GM19193 (cell line): ENCODE measurements around the gene TOM1L2.

ENCODE experiments used
- POLR2A ChIP-seq: IDR thresholded peaks from 4 replicates; pipeline ENCODE4 v1.6.1; 2011; ENCODE audit not compliant: insufficient read depth, insufficient read length; ENCODE audit errors: extremely low read depth

The TOM1L2 gene

DNA sequence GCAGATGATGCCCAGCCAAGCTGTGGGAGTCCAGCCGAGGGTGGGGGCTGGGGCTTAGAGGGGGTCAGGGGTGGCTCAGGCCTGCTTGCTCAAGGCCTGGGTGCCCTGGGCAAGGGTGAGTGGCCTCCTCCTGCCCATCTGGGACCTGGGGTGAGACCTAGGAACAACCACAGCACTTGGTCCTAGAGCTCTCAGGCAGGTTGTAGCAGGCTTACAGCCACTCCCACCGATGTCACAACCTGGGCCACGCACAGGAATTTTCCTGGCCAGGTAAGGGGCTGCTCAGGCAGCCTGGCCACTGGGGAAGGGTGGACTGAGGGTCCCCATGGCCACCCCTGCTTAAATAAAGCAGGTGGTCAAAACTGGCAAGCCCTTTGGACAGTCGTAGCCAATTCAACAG is 129.1 kb downstream of the TOM1L2 start:
- TF ChIP-seq POLR2A: no peak

DNA sequence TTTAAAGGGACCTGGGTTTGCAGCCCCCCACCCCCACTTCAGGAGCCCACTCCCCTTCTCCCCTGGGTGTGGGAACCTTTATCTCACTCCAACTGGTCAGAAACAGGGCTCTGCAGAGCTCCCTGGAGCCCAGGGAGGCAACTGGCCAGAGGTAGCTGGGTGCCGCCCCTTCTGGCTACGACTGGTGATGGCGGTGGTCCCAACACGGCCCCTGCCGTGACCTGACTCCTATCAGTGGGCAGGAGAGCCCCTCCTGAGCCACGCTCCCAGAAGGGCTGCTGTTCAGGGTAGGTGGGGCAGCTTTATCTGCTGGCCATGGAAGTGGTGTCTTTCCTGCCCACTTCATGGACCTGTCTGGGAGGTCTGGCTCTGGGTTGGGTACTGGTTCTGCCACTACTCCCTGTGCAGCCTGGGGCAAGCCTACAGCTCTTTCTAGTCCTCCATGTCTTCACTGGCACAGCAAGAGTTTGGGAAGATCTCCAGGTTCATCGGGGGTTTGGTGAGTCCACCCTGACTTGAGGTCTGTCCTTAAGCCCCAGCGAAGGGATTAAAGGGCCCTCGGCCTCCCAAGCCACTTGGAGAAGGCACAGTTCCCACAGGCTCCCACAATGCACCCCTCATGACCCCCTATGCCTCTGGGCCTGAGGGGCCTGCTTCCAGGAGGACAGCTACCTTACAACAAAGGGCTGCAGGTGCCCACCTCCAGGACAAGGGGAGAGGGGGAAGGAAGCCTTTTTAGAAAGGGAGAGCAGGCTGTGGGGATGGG is 129.9 kb downstream of the TOM1L2 start:
- no peak for TF ChIP-seq POLR2A

DNA sequence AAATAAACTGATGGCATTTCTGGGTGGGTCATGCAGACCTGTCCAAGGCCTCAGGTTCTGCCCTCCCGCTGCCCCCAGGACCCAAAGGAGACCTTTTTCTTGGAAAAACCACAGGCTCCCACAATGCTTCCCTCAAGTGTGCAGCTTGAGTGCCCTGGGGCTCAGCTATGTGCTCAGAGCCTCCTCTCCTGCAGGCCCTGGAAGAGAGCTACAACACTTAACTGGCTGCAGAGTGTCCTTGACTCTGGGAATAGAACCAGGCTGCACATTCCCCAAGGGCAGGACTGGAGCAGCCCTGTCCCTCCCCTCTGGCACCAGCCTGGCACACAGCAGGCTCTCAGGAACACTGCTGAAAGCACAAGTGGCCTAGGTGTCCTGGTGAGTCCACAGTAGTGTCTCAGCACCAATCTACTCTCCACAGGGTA is 130.6 kb downstream of the TOM1L2 start:
- TF ChIP-seq POLR2A: no peak

DNA sequence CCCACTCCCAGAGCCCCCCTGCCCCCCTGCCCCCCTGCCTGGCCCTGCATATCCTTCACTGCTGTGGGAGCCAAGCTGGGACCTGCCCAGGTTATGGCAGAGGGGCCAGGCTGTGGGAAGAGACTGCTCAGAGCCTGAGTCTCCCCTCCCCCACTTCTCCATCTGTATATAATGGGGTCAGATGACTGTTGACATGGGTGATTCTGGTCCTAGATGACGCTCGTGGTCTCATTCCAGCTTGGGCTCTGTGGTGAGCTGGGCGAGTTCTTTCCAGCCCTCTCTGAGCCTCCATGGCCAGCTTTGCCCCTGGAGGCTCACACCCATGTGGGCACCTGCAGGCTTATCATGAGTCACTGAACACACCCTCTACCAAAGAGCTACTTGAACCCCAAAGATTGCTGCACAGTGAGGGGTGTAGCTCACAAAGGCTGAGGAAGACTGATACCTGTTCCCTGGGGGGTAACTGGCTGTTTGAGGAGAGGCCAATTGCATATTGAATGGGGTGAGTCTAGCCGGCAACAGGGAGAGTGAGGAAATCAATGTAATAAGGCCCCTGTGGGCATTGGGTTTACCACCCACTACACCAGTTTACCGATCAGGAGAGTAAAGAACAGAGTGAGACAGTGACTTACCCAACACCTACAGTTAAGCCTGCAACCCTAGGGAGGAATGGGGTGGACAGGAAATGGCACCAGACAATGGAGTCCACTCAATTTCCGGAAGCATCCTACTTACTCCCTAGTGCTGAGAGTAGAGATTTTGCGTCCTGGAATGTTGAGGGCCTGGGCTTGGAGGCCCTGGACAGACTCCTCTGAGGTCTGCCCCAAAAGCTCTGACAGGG is 131.2 kb downstream of the TOM1L2 start:
- no peak for TF ChIP-seq POLR2A

DNA sequence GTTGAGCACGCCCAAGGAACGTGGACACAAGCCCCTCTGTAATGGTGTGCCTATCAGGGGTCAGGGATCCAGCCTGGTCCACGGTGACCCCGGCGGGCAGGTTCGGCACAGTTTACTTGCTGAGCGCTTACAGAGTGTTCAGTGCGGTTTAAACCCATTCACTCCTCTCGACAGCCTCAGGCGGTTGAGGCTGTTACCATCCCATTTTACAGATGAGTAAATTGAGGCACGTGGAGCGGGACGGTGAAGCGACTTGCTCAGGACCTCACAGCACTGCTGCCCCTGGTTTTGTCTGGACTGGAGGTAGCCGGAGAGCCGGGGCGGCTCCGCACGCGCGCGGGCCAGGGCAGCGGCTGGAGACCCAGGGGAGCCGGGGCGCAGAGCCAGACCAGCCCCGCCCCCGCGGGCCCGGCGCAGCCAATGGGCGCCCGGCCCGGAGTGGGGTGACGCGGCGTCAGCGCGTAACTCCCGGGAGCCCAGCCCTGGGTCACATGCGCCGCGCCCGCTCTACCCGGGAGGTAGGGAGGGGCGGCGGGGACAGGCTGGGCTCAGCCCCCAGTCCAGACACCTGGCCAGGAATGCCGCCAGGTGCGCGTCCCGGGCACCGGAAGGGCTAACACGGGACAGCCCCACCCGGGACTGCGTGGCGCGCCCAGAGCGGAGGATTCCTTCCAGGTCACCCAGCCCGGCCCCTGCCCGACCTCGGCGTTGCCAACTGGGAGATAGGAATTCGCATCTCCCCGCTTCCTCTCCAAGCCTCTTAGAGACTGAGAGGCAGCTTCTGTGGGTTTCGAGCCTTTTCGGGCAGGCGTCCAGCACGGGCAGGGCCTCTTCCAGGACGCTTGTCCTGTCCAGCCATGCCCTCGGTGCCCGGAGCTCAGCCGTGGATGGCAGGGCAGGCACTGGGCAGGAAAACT is 132.2 kb downstream of the TOM1L2 start:
- TF ChIP-seq POLR2A: peak; percentile 97

DNA sequence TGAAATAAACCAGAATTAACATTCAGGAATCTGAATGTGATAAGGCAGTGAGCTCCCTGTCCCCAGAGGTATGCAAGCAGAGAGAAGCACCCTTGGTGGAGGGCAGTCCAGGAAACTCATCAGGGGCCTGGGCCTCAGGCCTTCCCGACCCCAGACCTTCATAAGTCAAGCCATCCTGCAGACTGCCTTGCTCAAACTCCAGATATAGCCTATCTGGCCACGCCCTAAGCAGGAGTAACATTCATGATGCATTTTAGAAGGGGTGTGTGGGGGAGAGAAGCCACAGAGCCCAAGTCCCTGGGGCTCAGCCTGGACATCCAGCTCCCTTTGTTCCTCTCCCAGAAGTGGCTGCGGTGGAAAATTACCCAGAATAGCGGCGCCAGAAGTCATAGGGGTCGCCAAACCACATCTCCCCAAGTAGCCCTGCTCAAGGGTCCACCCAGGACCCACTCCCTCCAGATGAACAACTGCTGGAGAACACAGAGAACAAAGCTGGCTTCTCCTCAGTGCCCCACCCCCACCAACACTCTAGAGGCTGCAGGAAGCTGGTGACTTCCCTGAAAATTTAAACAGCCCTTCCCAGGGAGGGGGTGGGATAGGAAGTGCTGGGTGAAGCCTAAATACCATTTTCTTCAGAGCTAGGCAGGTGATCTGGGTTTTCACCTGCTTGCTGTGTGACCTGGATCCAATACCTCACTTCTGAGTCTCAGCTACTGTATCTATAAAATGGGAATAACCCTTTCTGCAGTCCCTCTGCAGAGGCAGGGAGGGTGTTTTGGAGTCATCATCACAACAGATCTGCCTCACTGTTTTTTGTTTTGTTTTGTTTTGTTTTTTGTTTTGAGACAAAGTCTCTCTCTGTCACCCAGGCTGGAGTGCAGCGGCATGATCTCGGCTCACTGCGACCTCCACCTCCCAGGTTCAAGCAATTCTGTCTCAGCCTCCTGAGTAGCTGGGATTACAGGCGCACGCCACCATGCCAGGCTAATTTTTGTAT is 133.9 kb downstream of the TOM1L2 start:
- TF ChIP-seq POLR2A: no peak

DNA sequence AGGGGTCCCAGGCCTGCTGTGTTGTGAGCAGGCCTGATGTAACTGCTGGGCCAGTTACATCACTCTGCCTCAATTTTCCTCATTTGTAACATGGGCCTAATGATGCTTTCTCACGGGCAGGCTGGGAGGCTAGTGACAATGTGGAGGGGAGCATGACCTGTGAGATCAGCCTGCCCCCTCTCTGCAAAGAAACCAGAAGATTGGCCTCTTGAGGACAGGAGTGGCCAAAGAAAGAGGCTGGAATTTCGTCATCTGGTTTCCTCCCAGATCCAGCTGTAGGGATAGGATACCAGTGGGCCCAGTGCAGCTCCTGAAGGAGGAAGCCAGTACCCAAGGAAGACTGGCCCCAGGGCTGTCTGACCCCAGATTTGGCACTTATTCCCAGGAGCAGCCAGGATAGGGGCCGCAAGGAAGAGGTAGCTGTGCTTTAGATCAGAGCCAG is 134.8 kb downstream of the TOM1L2 start:
- TF ChIP-seq POLR2A: peak; percentile 6

DNA sequence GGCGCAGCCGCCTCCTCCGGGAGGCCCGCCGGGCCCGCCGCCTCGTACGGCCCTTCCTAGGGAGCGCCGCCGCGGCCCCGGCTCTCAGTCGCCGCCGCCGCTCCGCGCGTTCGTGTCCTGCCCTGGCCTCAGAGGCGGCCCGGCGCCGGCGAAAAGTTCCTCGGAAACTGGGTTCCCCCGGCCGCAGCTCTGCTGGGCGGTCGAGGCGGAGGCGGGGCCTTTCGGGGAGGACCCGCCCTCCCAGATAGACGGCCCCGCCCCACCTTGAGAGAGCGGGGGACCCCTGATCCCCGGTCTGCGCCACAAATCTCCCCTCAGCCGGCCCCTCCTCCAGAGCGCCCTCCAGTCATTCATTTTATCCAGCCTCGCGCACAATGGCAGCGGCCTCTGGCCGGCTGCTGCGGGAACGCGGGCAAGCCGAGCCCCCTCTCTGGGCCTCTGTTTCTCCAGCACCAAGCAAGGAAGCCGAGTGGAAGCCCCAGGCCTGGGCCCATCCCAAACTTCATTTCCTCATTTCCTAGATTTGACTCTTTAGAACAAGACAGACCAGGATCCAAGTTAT is 135.3 kb downstream of the TOM1L2 start, which contains the start of gene SREBF1:
Gene SREBF1 (minus strand): TSS at position 169 of the 562 bp plus-strand sequence. CDS start 169 bp downstream, outside the sequence.
- TF ChIP-seq POLR2A: no peak

DNA sequence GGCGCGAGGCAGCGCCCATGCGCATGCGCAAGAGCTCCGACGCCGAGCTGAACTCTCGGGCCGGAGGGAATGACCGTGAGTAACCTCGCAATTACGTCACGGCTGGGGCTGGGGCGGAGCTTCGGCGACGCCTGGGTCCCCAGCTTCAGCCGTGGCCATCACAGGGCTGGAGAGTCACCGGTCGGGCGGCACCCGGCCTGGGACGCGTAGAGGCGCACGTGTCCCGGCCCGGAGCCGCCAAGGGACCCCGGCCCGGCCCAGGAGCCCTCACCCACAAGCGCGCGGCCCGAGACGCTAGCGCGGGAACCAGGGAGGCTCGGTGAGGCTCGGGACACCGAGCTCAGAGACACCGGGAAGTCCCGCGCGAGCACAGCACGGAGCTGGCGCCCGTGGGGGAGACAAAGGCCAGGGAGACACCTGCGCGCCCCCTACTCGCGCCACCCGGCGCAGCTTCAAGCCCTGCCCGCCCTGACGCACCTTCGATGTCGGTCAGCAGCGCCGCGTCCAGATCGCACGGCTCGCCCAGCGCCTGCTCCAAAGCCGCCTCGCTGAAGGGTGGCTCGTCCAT is 135.9 kb downstream of the TOM1L2 start:
- peak; percentile 91 for TF ChIP-seq POLR2A

DNA sequence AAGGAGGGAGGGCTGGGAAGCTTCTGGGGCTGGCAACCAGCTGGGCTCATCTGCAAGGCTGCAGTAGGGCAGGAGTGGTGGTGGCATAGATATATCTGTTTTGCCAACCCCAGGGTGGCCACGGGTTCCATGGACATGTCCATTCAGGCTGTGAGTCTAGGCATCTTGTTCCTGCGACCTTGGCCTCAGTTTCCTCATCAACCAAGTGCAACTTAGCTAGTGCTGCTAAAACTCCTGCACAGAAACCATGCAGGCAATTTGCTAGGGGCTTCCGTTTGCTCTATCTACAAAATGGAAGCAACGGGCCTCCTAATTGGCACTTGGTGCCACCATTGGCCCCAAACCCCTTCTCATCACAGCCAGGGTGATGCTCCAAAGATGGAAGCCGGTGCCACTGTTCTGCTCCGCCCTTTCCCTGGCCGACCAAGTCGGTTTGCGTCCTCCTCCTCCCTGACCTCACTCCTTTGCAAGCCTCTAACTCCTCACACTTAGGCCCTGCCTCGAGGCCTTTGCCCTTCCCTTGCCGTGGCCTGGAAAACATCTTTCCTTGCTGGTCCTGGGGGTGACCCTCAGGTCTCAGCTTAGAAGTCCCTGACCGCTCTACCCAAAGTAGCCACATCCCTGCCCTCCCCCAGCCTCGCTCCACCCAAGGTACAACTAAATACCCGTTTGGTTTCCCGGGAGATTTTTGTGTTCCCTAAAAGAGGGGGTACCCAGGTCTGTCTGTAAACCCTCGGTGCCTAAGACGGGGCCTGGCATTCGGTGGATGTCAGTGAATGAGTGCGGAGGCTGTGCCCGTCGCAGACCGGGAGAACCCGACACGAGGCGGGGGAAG is 136.6 kb downstream of the TOM1L2 start:
- no peak for TF ChIP-seq POLR2A

DNA sequence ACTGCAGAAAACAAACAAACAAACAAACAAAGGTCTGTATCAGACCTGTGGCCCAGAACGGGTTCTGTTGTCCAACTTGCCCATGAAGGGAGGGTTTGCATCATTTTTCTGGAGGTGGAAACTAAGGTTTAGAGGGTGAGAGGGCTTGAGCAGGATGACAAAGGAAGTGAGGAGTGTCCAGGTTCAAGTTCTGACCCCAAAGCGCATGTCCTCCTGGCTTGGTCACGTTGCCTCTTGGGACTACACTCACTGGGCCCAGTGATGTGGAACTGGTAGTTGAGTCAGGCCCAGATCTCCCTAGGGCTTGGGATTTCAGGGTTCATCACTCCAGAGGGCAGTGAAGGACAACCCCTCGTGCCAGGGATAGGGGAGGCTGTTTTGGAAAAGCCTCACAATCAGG is 137.2 kb downstream of the TOM1L2 start:
- TF ChIP-seq POLR2A: no peak
